K562 (cell line): Measurements from ENCODE around the gene RGS5. TPM values are rescaled to one million over a fixed set of nuclear protein-coding genes. Genes with fewer than 3 reads are reported as not detected.

Source experiments
- ATAC-seq: fragments of 200-7000 bp; cut with Tn5 transposase; 3 replicates; pipeline ENCODE4 v1.9.1; 2020; ENCODE audit warnings: moderate library complexity
- BruUV-seq: library from RNA; stranded (reverse); fragments of 400-500 nt; replicated peaks from 2 replicates; lab custom pipeline; 2021; lab: Mats Ljungman, UMichigan
- CTCF ChIA-PET: fragments of 300-600 bp; formaldehyde crosslinking; extraction: SDS; loops from one replicate; lab custom pipeline; 2021; ENCODE audit warnings: low intra/inter-chr PET ratio; lab: Yijun Ruan, JAX
- POLR2A ChIA-PET: fragments of 300-600, 350-650 bp; sonication (Branson Sonifier 250); formaldehyde crosslinking; extraction: SDS; loops from one replicate; lab custom pipeline; 2021; ENCODE audit warnings: antibody characterized with exemption, inconsistent platforms; lab: Yijun Ruan, JAX
- DNase-seq, 4 experiments: peaks; one replicate each; pipeline versions ENCODE4 v3.0.0 to v3.0.0-alpha.2; 2011 to 2018; ENCODE audit warnings: low spot score in 3 of 4, mixed read lengths in 3 of 4; ENCODE audit errors: extremely low read depth in 1 of 4
- FAIRE-seq: peaks from 2 replicates; lab custom pipeline; 2011; peaks lifted over from hg19 to GRCh38; lab: Jason Lieb, UNC
- H2AFZ ChIP-seq: 2 replicates; pipeline ENCODE4 v1.6.0; 2011; ENCODE audit warnings: low read depth, low read length, control low read depth, inconsistent platforms
- H3K27ac ChIP-seq: fragments of 200-600 bp; 3 replicates; pipeline ENCODE4 v1.8.0; 2011; ENCODE audit warnings: low read depth, mild to moderate bottlenecking, control low read depth, inconsistent platforms, low read length, moderate library complexity, mixed read lengths; ENCODE audit errors: extremely low read depth
- H3K27me3 ChIP-seq, 2 experiments: fragments of 300-600 bp in 1 of 2; 2 replicates in 1 of 2; 3 replicates in 1 of 2; pipeline versions ENCODE4 v1.6.0 to v1.8.0; 2011; ENCODE audit warnings: inconsistent platforms in 2 of 2, low read length in 2 of 2, mild to moderate bottlenecking in 1 of 2, mixed read lengths in 1 of 2, moderate library complexity in 1 of 2; ENCODE audit not compliant: control insufficient read depth in 2 of 2, insufficient read depth in 2 of 2
- H3K36me3 ChIP-seq: fragments of 300-600 bp; 3 replicates; pipeline ENCODE4 v1.8.0; 2011; ENCODE audit warnings: mild to moderate bottlenecking, low read length, inconsistent platforms; ENCODE audit not compliant: control insufficient read depth, insufficient read depth
- H3K4me1 ChIP-seq, 2 experiments: fragments of 200-600 bp in 1 of 2; replicated peaks in 1 of 2; 2 replicates in 1 of 2; 3 replicates in 1 of 2; pipeline versions ENCODE4 v1.5.1 to v1.8.0; 2011; ENCODE audit warnings: inconsistent platforms in 2 of 2, low read length in 2 of 2, mild to moderate bottlenecking in 1 of 2, mixed read lengths in 1 of 2, moderate library complexity in 1 of 2; ENCODE audit not compliant: control insufficient read depth in 2 of 2, insufficient read depth in 2 of 2
- H3K4me2 ChIP-seq: 2 replicates; pipeline ENCODE4 v1.6.1; 2011; ENCODE audit warnings: low read length, control low read depth, inconsistent platforms, mixed read lengths; ENCODE audit not compliant: insufficient read depth
- H3K4me3 ChIP-seq: fragments of 200-600 bp; sonication (generic), shearing (Covaris generic); 2 replicates; pipeline ENCODE4 v1.5.1; 2016; ENCODE audit warnings: control low read depth, inconsistent platforms
- H3K79me2 ChIP-seq: fragments of 200-600 bp; 3 replicates; pipeline ENCODE4 v1.8.0; 2011; ENCODE audit warnings: low read length, inconsistent platforms; ENCODE audit not compliant: control insufficient read depth, insufficient read depth
- H3K9ac ChIP-seq, 2 experiments: 2 replicates each; pipeline versions ENCODE4 v1.6.0 to v1.6.1; 2011; ENCODE audit warnings: low read depth in 2 of 2, low read length in 2 of 2, control low read depth in 1 of 2, inconsistent platforms in 1 of 2, mild to moderate bottlenecking in 1 of 2, mixed read lengths in 1 of 2; ENCODE audit not compliant: insufficient read depth in 1 of 2
- H3K9me1 ChIP-seq: one replicate; pipeline ENCODE4 v1.6.0; 2011; ENCODE audit warnings: inconsistent platforms, mild to moderate bottlenecking, low read length, moderate library complexity; ENCODE audit not compliant: control insufficient read depth, insufficient read depth
- H3K9me3 ChIP-seq: replicated peaks from 2 replicates; pipeline ENCODE4 v1.5.1; 2011; ENCODE audit warnings: low read depth, low read length, inconsistent platforms; ENCODE audit not compliant: control insufficient read depth, insufficient read depth
- H4K20me1 ChIP-seq: replicated peaks from 2 replicates; pipeline ENCODE4 v1.6.1; 2011; ENCODE audit warnings: low read length, inconsistent platforms, mixed read lengths; ENCODE audit not compliant: control insufficient read depth, insufficient read depth
- BRD4 ChIP-seq: fragments of 200-600 bp; sonication (generic); IDR thresholded peaks from 2 replicates; pipeline ENCODE4 v1.6.1; 2017; ENCODE audit warnings: inconsistent platforms
- CBFA2T3 ChIP-seq: fragments of 450-650 bp; IDR thresholded peaks from 2 replicates; pipeline ENCODE4 v1.6.1; 2017
- CREB5 ChIP-seq: fragments of 250-450 bp; sonication (Bioruptor Pico); IDR thresholded peaks from 2 replicates; pipeline ENCODE4 v1.5.0; 2020; ENCODE audit warnings: mild to moderate bottlenecking
- EP400 ChIP-seq: fragments of 450-650 bp; IDR thresholded peaks from 2 replicates; pipeline ENCODE4 v1.6.1; 2017; ENCODE audit warnings: antibody characterized with exemption, mild to moderate bottlenecking, moderate library complexity
- HNRNPL ChIP-seq: fragments of 200-400 bp; formaldehyde crosslinking; IDR thresholded peaks from 2 replicates; pipeline ENCODE4 v1.6.1; 2017; ENCODE audit warnings: low read depth, mild to moderate bottlenecking, low read length
- NCOA1 ChIP-seq: fragments of 450-650 bp; IDR thresholded peaks from 2 replicates; pipeline ENCODE4 v1.6.1; 2016; ENCODE audit warnings: low read depth
- SNRNP70 ChIP-seq: fragments of 200-400 bp; formaldehyde crosslinking; optimal IDR thresholded peaks from 2 replicates; pipeline ENCODE3; 2017; ENCODE audit warnings: low read depth, low read length
- ZNF274 ChIP-seq: IDR thresholded peaks from 2 replicates; pipeline ENCODE4 v1.6.1; 2011; ENCODE audit warnings: low read depth, mild to moderate bottlenecking, low read length, moderate library complexity, borderline replicate concordance
- WGBS: fragments of 100-300 bp; shearing (Covaris generic); methylation state at CpG from one replicate; pipeline ENCODE4 v1.1.6; 2016; ENCODE audit warnings: low coverage, mixed read lengths; ENCODE audit not compliant: insufficient coverage; ENCODE audit errors: missing lambda C conversion rate; 5-methylcytosine and 5-hydroxymethylcytosine counted together
- in situ Hi-C: fragments of 300-500 bp; cut with MboI; formaldehyde crosslinking; loops from 4 replicates; pipeline ENCODE4 v1.15.0; 2018; ENCODE audit warnings: inconsistent platforms, mixed read lengths
- intact Hi-C: fragments of 100-400 bp; cut with micrococcal nuclease; formaldehyde crosslinking; loops from 2 replicates; pipeline ENCODE4 v1.14.2; 2022
- polyA plus RNA-seq, 8 experiments: library from polyadenylated mRNA; depleted of rRNA in 4 of 8; stranded (reverse) in 5 of 8; unstranded in 3 of 8; fragments of >200 nt; fragmentation: Nextera tagmentation in 2 of 8; fragmentation: Illumina TruSeq in 1 of 8; extraction: Ambion mirVana in 2 of 8; extraction: Trizol in 1 of 8; gene quantifications; 2 replicates each; pipeline versions ENCODE4 v1.2.1 to v1.2.3, GENCODE V29; 2011 to 2014; ENCODE audit warnings: inconsistent platforms in 1 of 8, missing spikeins in 1 of 8
- total RNA-seq, 7 experiments: library from RNA; depleted of rRNA in 6 of 7; stranded (reverse); fragments of >200 nt in 6 of 7; fragmentation: Illumina TruSeq in 2 of 7; extraction: Trizol in 2 of 7; gene quantifications; 2 replicates each; pipeline versions ENCODE4 v1.2.1 to v1.2.3, GENCODE V29; 2011 to 2021; ENCODE audit warnings: low replicate concordance in 1 of 7

RGS5 gene
- total and polyA plus RNA-seq, 9 of the 15 experiments (the other 6 are each of a cell fraction or from before 2014, with no cell fraction given): 0.71 to 5.3 (median 2.4) TPM

GRCh38 chr1:163188947-163189346 is 13.8 kb downstream of the RGS5 start:
- TF ChIP-seq CBFA2T3: no peak
- TF ChIP-seq CREB5: no peak
- TF ChIP-seq ZNF274: no peak
- TF ChIP-seq SNRNP70: no peak
- TF ChIP-seq BRD4: no peak
- TF ChIP-seq EP400: no peak
- no peak for TF ChIP-seq HNRNPL
- TF ChIP-seq NCOA1: no peak
- FAIRE-seq: no peak
- Histone ChIP-seq H3K4me3 (no peak overlapping the region), H3K79me2 (no peaks in the 10 kb centered on the region), H3K4me1 (no peaks in the 10 kb centered on the region), H2AFZ (no peak overlapping the region), H3K27ac (no peak overlapping the region), H3K9me3 (no peaks in the 10 kb centered on the region), H3K9ac (no peak overlapping the region), H4K20me1 (no peaks in the 10 kb centered on the region), H3K9me1 (no peaks in the 10 kb centered on the region), H3K36me3 (no peaks in the 10 kb centered on the region), H3K27me3 (no peaks in the 10 kb centered on the region), H3K4me2 (no peak overlapping the region)
- in situ Hi-C loops: loop anchor here (10.0 kb wide), 1 partner anchor 334 kb away; no protein-coding TSS in a partner anchor
- WGBS: 2% methylated on average over 3 of the region's 3 CpGs
- POLR2A ChIA-PET: no interaction called here
- no peak for DNase-seq
- no TSS peak for BruUV-seq
- no peak for ATAC-seq
- intact Hi-C loops: no loop called here
- CTCF ChIA-PET: no interaction called here
